ENCODE data around the gene ZNF672. TPM values are rescaled to one million over a fixed set of nuclear protein-coding genes. Genes with fewer than 3 reads are reported as not detected.

ZNF672 gene
- total and polyA plus RNA-seq, 2 of the 13 experiments (the other 11 are each of a cell fraction or from before 2014, with no cell fraction given) = 17.2 to 22.9 TPM

GRCh38 chr1:248828845-248829244 is 9.2 kb upstream of the ZNF672 start (continued):
- TF ChIP-seq, protein P1, sequence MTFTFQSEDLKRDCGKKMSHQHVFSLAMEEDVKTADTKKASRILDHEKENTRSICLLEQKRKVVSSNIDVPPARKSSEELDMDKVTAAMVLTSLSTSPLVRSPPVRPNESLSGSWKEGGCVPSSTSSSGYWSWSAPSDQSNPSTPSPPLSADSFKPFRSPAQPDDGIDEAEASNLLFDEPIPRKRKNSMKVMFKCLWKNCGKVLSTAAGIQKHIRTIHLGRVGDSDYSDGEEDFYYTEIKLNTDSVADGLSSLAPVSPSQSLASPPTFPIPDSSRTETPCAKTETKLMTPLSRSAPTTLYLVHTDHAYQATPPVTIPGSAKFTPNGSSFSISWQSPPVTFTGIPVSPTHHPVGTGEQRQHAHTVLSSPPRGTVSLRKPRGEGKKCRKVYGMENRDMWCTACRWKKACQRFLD (CRISPR knock-in tag; IDR thresholded peaks at IDR 0.05; ENCODE audit: borderline replicate concordance) = no peak
- TF ChIP-seq ZNF3 (CRISPR knock-in tag; IDR thresholded peaks at IDR 0.05) (no peak), POGZ (CRISPR knock-in tag; IDR thresholded peaks at IDR 0.05) (no peak), SAP130 (CRISPR knock-in tag; IDR thresholded peaks at IDR 0.05; ENCODE audit: low read depth) (peak; percentile 81), MED13 (CRISPR knock-in tag; IDR thresholded peaks at IDR 0.05) (no peak), THAP11 (CRISPR knock-in tag; IDR thresholded peaks at IDR 0.05) (0 out of 2 replicates have a peak, but pooled peaks have one; percentile 25), HMGA1 (CRISPR knock-in tag; conservative IDR thresholded peaks at IDR 0.05) (no peak), PHF5A (CRISPR knock-in tag; IDR thresholded peaks at IDR 0.05; ENCODE audit: low read depth, unreplicated experiment) (no peak), ZNF720 (CRISPR knock-in tag; IDR thresholded peaks at IDR 0.05) (no peak), ZBTB44 (CRISPR knock-in tag; IDR thresholded peaks at IDR 0.05) (no peak), HOXA9 (CRISPR knock-in tag; IDR thresholded peaks at IDR 0.05; ENCODE audit: borderline replicate concordance) (no peak), ZNF34 (CRISPR knock-in tag; IDR thresholded peaks at IDR 0.05; ENCODE audit: borderline replicate concordance) (no peak), NFIB (CRISPR knock-in tag; IDR thresholded peaks at IDR 0.05; ENCODE audit: borderline replicate concordance) (no peak), ZKSCAN1 (IDR thresholded peaks at IDR 0.05; ENCODE audit: low read length) (no peak), SP2 (CRISPR knock-in tag; IDR thresholded peaks at IDR 0.05) (no peak), CAMTA2 (CRISPR knock-in tag; IDR thresholded peaks at IDR 0.05; ENCODE audit: borderline replicate concordance) (no peak), ISL2 (CRISPR knock-in tag; IDR thresholded peaks at IDR 0.05) (0 out of 2 replicates have a peak, but pooled peaks have one; percentile 25), SOX5 (CRISPR knock-in tag; IDR thresholded peaks at IDR 0.05; ENCODE audit: borderline replicate concordance) (peak; percentile 73; the same call in 1 of the 2 replicates), GABPB1 (CRISPR knock-in tag; IDR thresholded peaks at IDR 0.05) (peak; percentile 28; the same call in 1 of the 2 replicates), SRSF9 (IDR thresholded peaks at IDR 0.05; ENCODE audit: borderline replicate concordance, insufficient read depth, low read depth, low read length, poor library complexity, severe bottlenecking) (no peak), DZIP1 (CRISPR knock-in tag; IDR thresholded peaks at IDR 0.05) (no peak), RXRB (CRISPR knock-in tag; IDR thresholded peaks at IDR 0.05; ENCODE audit: borderline replicate concordance) (peak; percentile 68; the same call in 1 of the 2 replicates)
- TF ChIP-seq, protein P2, sequence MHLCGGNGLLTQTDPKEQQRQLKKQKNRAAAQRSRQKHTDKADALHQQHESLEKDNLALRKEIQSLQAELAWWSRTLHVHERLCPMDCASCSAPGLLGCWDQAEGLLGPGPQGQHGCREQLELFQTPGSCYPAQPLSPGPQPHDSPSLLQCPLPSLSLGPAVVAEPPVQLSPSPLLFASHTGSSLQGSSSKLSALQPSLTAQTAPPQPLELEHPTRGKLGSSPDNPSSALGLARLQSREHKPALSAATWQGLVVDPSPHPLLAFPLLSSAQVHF (CRISPR knock-in tag; IDR thresholded peaks at IDR 0.05) = no peak
- TF ChIP-seq, protein P3, sequence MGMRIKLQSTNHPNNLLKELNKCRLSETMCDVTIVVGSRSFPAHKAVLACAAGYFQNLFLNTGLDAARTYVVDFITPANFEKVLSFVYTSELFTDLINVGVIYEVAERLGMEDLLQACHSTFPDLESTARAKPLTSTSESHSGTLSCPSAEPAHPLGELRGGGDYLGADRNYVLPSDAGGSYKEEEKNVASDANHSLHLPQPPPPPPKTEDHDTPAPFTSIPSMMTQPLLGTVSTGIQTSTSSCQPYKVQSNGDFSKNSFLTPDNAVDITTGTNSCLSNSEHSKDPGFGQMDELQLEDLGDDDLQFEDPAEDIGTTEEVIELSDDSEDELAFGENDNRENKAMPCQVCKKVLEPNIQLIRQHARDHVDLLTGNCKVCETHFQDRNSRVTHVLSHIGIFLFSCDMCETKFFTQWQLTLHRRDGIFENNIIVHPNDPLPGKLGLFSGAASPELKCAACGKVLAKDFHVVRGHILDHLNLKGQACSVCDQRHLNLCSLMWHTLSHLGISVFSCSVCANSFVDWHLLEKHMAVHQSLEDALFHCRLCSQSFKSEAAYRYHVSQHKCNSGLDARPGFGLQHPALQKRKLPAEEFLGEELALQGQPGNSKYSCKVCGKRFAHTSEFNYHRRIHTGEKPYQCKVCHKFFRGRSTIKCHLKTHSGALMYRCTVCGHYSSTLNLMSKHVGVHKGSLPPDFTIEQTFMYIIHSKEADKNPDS (CRISPR knock-in tag; IDR thresholded peaks at IDR 0.05) = no peak

Measured in HepG2 (cell line).